AG10803 (cell line): ENCODE measurements around the gene IRF1.

Experiments used
- DNase-seq: peaks from one replicate; pipeline ENCODE4 v3.0.0; 2010; ENCODE audit warnings: low read depth
- H3K4me3 ChIP-seq: 2 replicates; pipeline ENCODE4 v1.5.1; 2011; ENCODE audit warnings: mild to moderate bottlenecking, low read length, control low read depth
- CTCF ChIP-seq: conservative IDR thresholded peaks from 2 replicates; pipeline ENCODE4 v1.5.1; 2011; ENCODE audit warnings: mild to moderate bottlenecking, low read length, control low read depth, inconsistent platforms

Gene IRF1

GRCh38 chr5:132490484-132491367 is at the start of gene IRF1:
Gene IRF1, minus strand, starts transcription at chr5:132490773. Its CDS starts 1,295 bp downstream, at chr5:132489478.
- H3K4me3 ChIP-seq: peak within 1 kb of the TSS; percentile 91
- no peak for TF ChIP-seq CTCF
- peak; percentile 96 for DNase-seq

- TF ChIP-seq CTCF: no peak
- no peak for DNase-seq
- no peak overlapping the region for H3K4me3 ChIP-seq
Observed at GRCh38 chr5:132540149-132540548, 49.6 kb upstream of the IRF1 start.

- TF ChIP-seq CTCF: no peak
- no peak for DNase-seq
- H3K4me3 ChIP-seq: no peak overlapping the region
Observed at GRCh38 chr5:132539716-132540115, 49.1 kb upstream of the IRF1 start.

GRCh38 chr5:132530946-132531345 is 40.4 kb upstream of the IRF1 start:
- TF ChIP-seq CTCF: no peak

GRCh38 chr5:132528866-132529634 is 38.5 kb upstream of the IRF1 start:
- no peak overlapping the region for H3K4me3 ChIP-seq
- no peak for TF ChIP-seq CTCF
- DNase-seq: no peak

More at GRCh38 chr5:132530946-132531345, 40.4 kb upstream of the IRF1 start:
- H3K4me3 ChIP-seq: no peak overlapping the region
- DNase-seq: no peak

GRCh38 chr5:132528021-132528420 is 37.4 kb upstream of the IRF1 start:
- no peak for DNase-seq

More at GRCh38 chr5:132528021-132528420, 37.4 kb upstream of the IRF1 start:
- no peak overlapping the region for H3K4me3 ChIP-seq
- no peak for TF ChIP-seq CTCF
